Naive thymus-derived CD4-positive, alpha-beta T cell (primary cell): Measurements from ENCODE around the gene DYSF. TPM values are rescaled to one million over a fixed set of nuclear protein-coding genes. Genes with fewer than 3 reads are reported as not detected.
A peak's percentile ranks its signal among the peaks of the same experiment; 100 is the strongest.

ENCODE experiments used
- ATAC-seq: fragments of 150-1000 bp; cut with Tn5 transposase; 2 replicates; pipeline ENCODE4 v1.10.0; 2021; ENCODE audit warnings: mild to moderate bottlenecking, moderate library complexity
- CTCF ChIA-PET: fragments of 350-600 bp; sonication (Branson Sonifier 250); formaldehyde crosslinking; loops from one replicate; lab custom pipeline; 2021; ENCODE audit warnings: antibody characterized with exemption; lab: Charles Lee
- POLR2A ChIA-PET: fragments of 350-600 bp; sonication (Branson Sonifier 250); formaldehyde crosslinking; loops from one replicate; lab custom pipeline; 2021; ENCODE audit warnings: antibody characterized with exemption, inconsistent platforms; lab: Charles Lee
- DNase-seq, 9 donors: peaks; one replicate each; pipeline versions ENCODE4 v3.0.0 to v3.0.0-alpha.2; 2020 to 2022; ENCODE audit warnings: mixed read lengths in 1 of 9
- H3K27ac ChIP-seq: one replicate; pipeline ENCODE4 v1.7.0; 2013; ENCODE audit warnings: mild to moderate bottlenecking, low read depth, low read length, moderate library complexity
- H3K27me3 ChIP-seq, 2 donors: one replicate each; pipeline ENCODE4 v1.7.0; 2013; ENCODE audit warnings: low read length in 2 of 2, mild to moderate bottlenecking in 2 of 2, moderate library complexity in 2 of 2; ENCODE audit not compliant: control insufficient read depth in 2 of 2, insufficient read depth in 2 of 2
- H3K36me3 ChIP-seq, 3 experiments: 1 replicate in 2 of 3; 2 replicates in 1 of 3; pipeline ENCODE4 v1.7.0; 2013; ENCODE audit warnings: low read length in 3 of 3, mild to moderate bottlenecking in 3 of 3, moderate library complexity in 1 of 3; ENCODE audit not compliant: insufficient read depth in 3 of 3, control insufficient read depth in 2 of 3
- H3K4me1 ChIP-seq, 2 donors: one replicate each; pipeline ENCODE4 v1.7.0; 2013; ENCODE audit warnings: low read length in 2 of 2, mild to moderate bottlenecking in 2 of 2, moderate library complexity in 1 of 2; ENCODE audit not compliant: control insufficient read depth in 2 of 2, insufficient read depth in 2 of 2
- H3K4me3 ChIP-seq: 2 replicates; pipeline ENCODE4 v1.7.0; 2013; ENCODE audit warnings: mild to moderate bottlenecking, low read length
- H3K9me3 ChIP-seq, 3 experiments: 1 replicate in 2 of 3; 2 replicates in 1 of 3; pipeline ENCODE4 v1.7.0; 2013; ENCODE audit warnings: low read length in 3 of 3; ENCODE audit not compliant: control insufficient read depth in 2 of 3
- H3K27ac Mint-ChIP-seq, 9 donors: one replicate each; pipeline ENCODE4 v1.8.0; 2020 to 2022; ENCODE audit warnings: mixed read lengths in 9 of 9, mild to moderate bottlenecking in 8 of 9, moderate library complexity in 5 of 9, inconsistent platforms in 2 of 9
- H3K27me3 Mint-ChIP-seq, 5 donors: one replicate each; pipeline ENCODE4 v1.8.0; 2021 to 2022; ENCODE audit warnings: mixed read lengths in 5 of 5, mild to moderate bottlenecking in 1 of 5
- H3K36me3 Mint-ChIP-seq, 5 donors: one replicate each; pipeline ENCODE4 v1.8.0; 2020 to 2022; ENCODE audit warnings: mixed read lengths in 5 of 5, mild to moderate bottlenecking in 3 of 5, inconsistent platforms in 1 of 5
- H3K4me1 Mint-ChIP-seq, 7 donors: one replicate each; pipeline ENCODE4 v1.8.0; 2020 to 2022; ENCODE audit warnings: mixed read lengths in 7 of 7, mild to moderate bottlenecking in 3 of 7, inconsistent platforms in 1 of 7
- H3K4me3 Mint-ChIP-seq, 10 donors: one replicate each; pipeline ENCODE4 v1.8.0; 2020 to 2022; ENCODE audit warnings: mild to moderate bottlenecking in 10 of 10, mixed read lengths in 10 of 10, moderate library complexity in 6 of 10, inconsistent platforms in 2 of 10
- H3K9me3 Mint-ChIP-seq, 11 donors: one replicate each; pipeline ENCODE4 v1.8.0; 2020 to 2022; ENCODE audit warnings: mixed read lengths in 11 of 11, mild to moderate bottlenecking in 4 of 11, inconsistent platforms in 1 of 11, moderate library complexity in 1 of 11
- intact Hi-C, 2 donors: fragments of 100-400 bp; cut with micrococcal nuclease; formaldehyde crosslinking; loops; one replicate each; pipeline ENCODE4 v1.15.1; 2023
- polyA plus RNA-seq, 2 donors: library from polyadenylated mRNA; unstranded; fragments of 300-500 nt; fragmentation: Illumina TruSeq; gene quantifications; one replicate each; pipeline ENCODE4 v1.2.3, GENCODE V29; 2021
- total RNA-seq, 6 experiments: library from RNA in 5 of 6; stranded (reverse) in 5 of 6; gene quantifications; 1 replicate in 5 of 6; 2 replicates in 1 of 6; pipeline ENCODE4 v1.2.3 and lab custom pipeline; 2021 to 2026

The DYSF gene
- total and polyA plus RNA-seq, 7 experiments from 2014 or later: 0.14 to 28.2 (median 0.32) TPM; not detected in 2

GRCh38 chr2:71692621-71693277 is 239.4 kb downstream of the DYSF start:
- H3K4me1 Mint-ChIP-seq: no peaks in the 10 kb centered on the region
- no peaks in the 10 kb centered on the region for H3K36me3 ChIP-seq
- CTCF ChIA-PET: no interaction called here
- POLR2A ChIA-PET: no interaction called here
- no peaks in the 10 kb centered on the region for H3K4me1 ChIP-seq
- H3K27ac ChIP-seq: no peak overlapping the region
- no peak overlapping the region for H3K4me3 ChIP-seq
- DNase-seq (no peak), ATAC-seq (no peak)
- no peak overlapping the region for H3K27ac Mint-ChIP-seq
- intact Hi-C loops: no loop called here
- no peaks in the 10 kb centered on the region for H3K9me3 ChIP-seq
- H3K36me3 Mint-ChIP-seq: no peaks in the 10 kb centered on the region
- H3K9me3 Mint-ChIP-seq: peaks cover 0 to 6% (median 0%) of the 10 kb centered on the region in 11 donors
- H3K27me3 Mint-ChIP-seq: peaks cover 0 to 14% (median 0%) of the 10 kb centered on the region in 5 donors
- no peaks in the 10 kb centered on the region for H3K27me3 ChIP-seq
- H3K4me3 Mint-ChIP-seq: no peak overlapping the region

GRCh38 chr2:71693286-71694270 is 240.2 kb downstream of the DYSF start:
- intact Hi-C loops: no loop called here
- Histone ChIP-seq H3K9me3 (no peaks in the 10 kb centered on the region), H3K4me1 (no peaks in the 10 kb centered on the region), H3K4me3 (no peak overlapping the region), H3K27ac (no peak overlapping the region), H3K27me3 (no peaks in the 10 kb centered on the region), H3K36me3 (no peaks in the 10 kb centered on the region)
- H3K27me3 Mint-ChIP-seq: peaks cover 0 to 14% (median 0%) of the 10 kb centered on the region in 5 donors
- no peaks in the 10 kb centered on the region for H3K4me1 Mint-ChIP-seq
- ATAC-seq: no peak
- H3K36me3 Mint-ChIP-seq: no peaks in the 10 kb centered on the region
- ChIA-PET POLR2A (no interaction called here), CTCF (no interaction called here)
- H3K27ac Mint-ChIP-seq: no peak overlapping the region
- peaks cover 0 to 6% (median 0%) of the 10 kb centered on the region in 11 donors for H3K9me3 Mint-ChIP-seq
- H3K4me3 Mint-ChIP-seq: no peak overlapping the region
- DNase-seq: no peak

GRCh38 chr2:71694501-71695234 is 241.3 kb downstream of the DYSF start:
- POLR2A ChIA-PET: no interaction called here
- intact Hi-C loops: no loop called here
- no peak for ATAC-seq
- peak overlapping the region in 1 of 9 donors; percentile 4 for H3K27ac Mint-ChIP-seq
- H3K27ac ChIP-seq: no peak overlapping the region
- no peaks in the 10 kb centered on the region for H3K4me1 ChIP-seq
- H3K4me3 Mint-ChIP-seq: peak overlapping the region in 1 of 10 donors; percentile 3
- no peaks in the 10 kb centered on the region for H3K36me3 Mint-ChIP-seq
- CTCF ChIA-PET: no interaction called here
- no peaks in the 10 kb centered on the region for H3K9me3 ChIP-seq
- H3K27me3 ChIP-seq: no peaks in the 10 kb centered on the region
- peaks cover 0 to 14% (median 0%) of the 10 kb centered on the region in 5 donors for H3K27me3 Mint-ChIP-seq
- no peak for DNase-seq
- H3K36me3 ChIP-seq: no peaks in the 10 kb centered on the region
- peaks cover 0 to 4% (median 0%) of the 10 kb centered on the region in 11 donors for H3K9me3 Mint-ChIP-seq
- H3K4me1 Mint-ChIP-seq: no peaks in the 10 kb centered on the region
- H3K4me3 ChIP-seq: no peak overlapping the region

- no peak overlapping the region for H3K4me3 ChIP-seq
- ATAC-seq: no peak
- peaks cover 0 to 14% (median 0%) of the 10 kb centered on the region in 5 donors for H3K27me3 Mint-ChIP-seq
- peaks cover 0 to 3% (median 0%) of the 10 kb centered on the region in 11 donors for H3K9me3 Mint-ChIP-seq
- H3K36me3 Mint-ChIP-seq: no peaks in the 10 kb centered on the region
- H3K27ac Mint-ChIP-seq: no peak overlapping the region
- H3K4me3 Mint-ChIP-seq: no peak overlapping the region
- intact Hi-C loops: no loop called here
- H3K27ac ChIP-seq: no peak overlapping the region
- CTCF ChIA-PET: no interaction called here
- H3K9me3 ChIP-seq: no peaks in the 10 kb centered on the region
- H3K27me3 ChIP-seq: no peaks in the 10 kb centered on the region
- POLR2A ChIA-PET: no interaction called here
- no peaks in the 10 kb centered on the region for H3K4me1 ChIP-seq
- no peak for DNase-seq
- no peaks in the 10 kb centered on the region for H3K4me1 Mint-ChIP-seq
- no peaks in the 10 kb centered on the region for H3K36me3 ChIP-seq
Measured at GRCh38 chr2:71695235-71696120, 242.1 kb downstream of the DYSF start.

- H3K27ac Mint-ChIP-seq: no peak overlapping the region
- ChIA-PET CTCF (no interaction called here), POLR2A (no interaction called here)
- DNase-seq: no peak
- Histone ChIP-seq H3K9me3 (no peaks in the 10 kb centered on the region), H3K27me3 (no peaks in the 10 kb centered on the region), H3K27ac (no peak overlapping the region), H3K4me3 (no peak overlapping the region), H3K36me3 (no peaks in the 10 kb centered on the region), H3K4me1 (no peaks in the 10 kb centered on the region)
- peaks cover 0 to 17% (median 0%) of the 10 kb centered on the region in 5 donors for H3K27me3 Mint-ChIP-seq
- no peaks in the 10 kb centered on the region for H3K4me1 Mint-ChIP-seq
- intact Hi-C loops: no loop called here
- ATAC-seq: no peak
- H3K9me3 Mint-ChIP-seq: peaks cover 0 to 1% (median 0%) of the 10 kb centered on the region in 11 donors
- no peaks in the 10 kb centered on the region for H3K36me3 Mint-ChIP-seq
- no peak overlapping the region for H3K4me3 Mint-ChIP-seq
Measured at GRCh38 chr2:71696381-71696780, 243.0 kb downstream of the DYSF start.
